ENCODE measurements around the gene LBX2. TPM values are rescaled to one million over a fixed set of nuclear protein-coding genes. Genes with fewer than 3 reads are reported as not detected.

Gene LBX2, protein sequence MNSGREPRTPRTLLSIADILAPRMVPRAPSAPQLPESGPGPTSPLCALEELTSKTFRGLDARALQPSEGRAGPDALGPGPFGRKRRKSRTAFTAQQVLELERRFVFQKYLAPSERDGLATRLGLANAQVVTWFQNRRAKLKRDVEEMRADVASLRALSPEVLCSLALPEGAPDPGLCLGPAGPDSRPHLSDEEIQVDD
- total RNA-seq, result 2.6 TPM
- long read RNA-seq, partial matches to known transcripts, result 0 of 9 reads
- long read RNA-seq, other reads (novel, unspliced or antisense), result 9 of 9 reads

DNA sequence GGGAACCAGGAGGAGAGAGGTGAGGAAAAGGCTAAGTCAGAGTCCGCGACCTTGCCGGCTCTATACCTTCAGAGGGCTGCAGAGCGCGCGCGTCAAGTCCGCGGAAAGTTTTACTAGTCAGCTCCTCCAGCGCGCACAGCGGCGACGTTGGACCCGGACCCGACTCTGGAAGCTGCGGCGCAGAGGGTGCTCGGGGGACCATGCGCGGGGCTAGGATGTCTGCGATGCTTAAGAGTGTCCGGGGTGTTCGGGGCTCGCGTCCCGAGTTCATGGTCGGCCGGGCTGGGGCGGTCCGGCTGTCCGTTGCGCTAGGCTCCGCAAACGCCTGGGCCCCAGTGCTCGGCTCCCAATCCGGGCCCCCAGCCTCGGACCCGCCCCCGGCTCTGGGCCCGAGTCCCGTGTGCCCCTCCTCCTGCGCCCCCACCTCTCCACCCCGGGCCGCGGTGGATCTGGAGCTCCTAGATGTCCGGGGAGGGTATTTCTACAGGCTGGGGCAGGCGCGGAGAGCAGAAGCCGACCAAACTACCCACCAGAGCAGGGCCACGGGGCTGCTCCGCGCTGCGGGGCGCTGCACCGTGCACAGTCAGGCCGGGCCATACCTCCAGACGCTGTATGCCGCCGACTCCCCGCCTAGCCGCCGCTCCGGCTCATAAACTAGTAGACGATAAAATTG lies at the start of gene LBX2:
LBX2 (minus strand) TSS at position 337 of the 673 bp plus-strand sequence; CDS start at position 271, 66 bp downstream.
- no peak for DNase-seq (ENCODE audit: low spot score)

DNA sequence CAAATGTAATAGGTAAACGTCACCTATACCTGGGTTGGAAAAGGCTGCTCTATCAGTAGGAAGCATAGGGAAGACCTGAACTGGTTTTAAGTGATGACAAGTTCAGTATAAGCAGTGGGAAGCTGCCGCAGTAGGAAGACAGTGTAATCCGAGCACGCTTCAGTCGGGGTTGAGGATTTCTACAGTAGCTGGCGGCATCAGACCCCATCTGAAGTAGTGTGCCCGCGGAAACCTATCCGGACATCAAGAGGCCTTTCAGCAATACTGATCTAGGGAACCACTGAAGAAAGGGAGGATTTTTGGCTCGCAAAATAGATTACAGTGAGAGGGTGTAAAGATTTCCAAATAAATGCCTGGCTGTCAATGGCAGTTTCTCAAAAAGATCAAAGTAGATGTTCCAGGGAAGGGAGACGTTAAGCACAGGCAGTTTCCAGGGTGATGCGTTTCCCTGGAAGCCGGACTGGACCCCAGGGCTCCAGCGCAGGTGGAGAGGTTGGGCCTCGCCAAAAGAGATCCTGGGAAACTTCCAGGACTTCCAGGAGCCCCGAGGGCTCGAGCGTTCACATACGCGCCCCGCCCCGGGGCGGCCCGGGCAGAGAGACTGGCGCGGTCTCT lies 49.0 kb upstream of the LBX2 start:
- DNase-seq (ENCODE audit: low spot score), result no peak

DNA sequence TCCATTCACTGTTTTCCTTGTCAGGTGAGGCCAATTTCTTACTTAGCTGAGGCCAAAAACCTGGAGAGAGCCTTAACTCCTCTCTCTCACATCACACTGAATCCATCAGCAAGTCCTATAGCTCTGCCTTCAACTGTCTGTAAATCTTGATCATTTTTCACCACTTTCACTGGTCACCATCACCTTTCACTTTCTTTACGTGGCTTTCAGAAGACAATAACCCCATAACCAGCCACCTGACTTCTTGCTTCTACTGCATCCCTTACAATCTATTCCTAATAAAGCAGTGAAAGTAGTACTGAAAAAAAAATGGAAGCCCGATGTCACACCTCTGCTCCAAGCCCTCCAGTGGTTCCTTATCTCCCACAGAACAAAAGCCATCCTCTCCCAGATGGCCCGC lies 46.6 kb upstream of the LBX2 start:
- no peak for DNase-seq (ENCODE audit: low spot score)

DNA sequence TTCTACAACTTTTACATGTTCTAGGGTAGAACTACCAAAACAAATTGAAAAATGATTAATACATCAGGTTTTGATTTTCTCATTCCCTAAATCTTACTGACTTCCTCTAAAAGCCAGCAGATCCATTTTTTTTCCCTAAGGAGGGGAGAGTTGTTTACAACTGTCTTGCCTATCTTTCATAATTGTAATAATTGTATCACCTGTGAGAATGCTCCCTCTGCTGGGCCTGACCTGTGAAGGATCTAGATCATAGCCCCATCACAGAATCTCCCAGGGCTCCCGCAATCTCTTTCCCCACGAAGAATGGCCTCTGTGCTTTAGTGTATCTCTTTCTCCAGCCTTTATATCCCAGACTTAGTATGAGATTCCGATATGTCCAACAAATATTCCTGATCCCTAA lies 45.2 kb upstream of the LBX2 start:
- no peak for DNase-seq (ENCODE audit: low spot score)

DNA sequence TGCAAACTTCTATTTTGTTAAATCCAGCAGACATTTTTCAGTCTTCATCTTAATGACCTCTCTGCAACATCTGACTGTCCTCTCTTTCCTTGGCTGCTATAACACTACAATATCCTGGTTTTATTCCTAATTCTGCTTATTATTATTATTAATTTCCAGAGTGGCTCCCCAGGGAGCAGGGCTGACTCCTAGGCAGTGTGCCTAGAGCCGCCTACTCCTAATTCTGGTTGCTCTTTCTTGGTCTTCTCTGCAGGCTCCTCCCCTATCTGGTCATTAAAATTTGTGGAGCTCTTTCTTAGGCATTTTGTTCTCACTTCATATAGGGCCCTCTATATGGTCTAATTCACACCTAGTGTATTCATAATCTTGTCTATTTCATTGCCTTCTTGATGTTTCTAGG lies 43.6 kb upstream of the LBX2 start:
- DNase-seq (ENCODE audit: low spot score), result no peak

DNA sequence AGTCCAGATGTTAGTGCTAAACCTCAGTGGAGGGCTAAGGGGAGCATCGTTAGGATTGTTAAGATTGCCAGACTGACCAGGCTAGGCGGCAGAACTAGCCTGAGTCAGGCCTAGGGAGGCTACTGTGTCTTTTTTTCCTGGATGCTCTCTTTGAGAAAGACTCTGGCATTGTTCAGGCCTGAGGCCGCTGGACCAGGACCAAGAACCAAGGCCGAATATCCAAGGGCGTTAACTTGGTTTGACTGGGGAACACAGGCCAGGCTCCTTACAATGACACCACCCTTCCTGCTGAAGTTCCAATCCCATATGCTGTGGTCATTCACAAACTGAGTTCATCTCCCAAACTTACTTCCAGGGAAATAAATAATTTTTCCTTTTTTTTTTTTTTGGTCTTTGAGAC lies 40.9 kb upstream of the LBX2 start:
- no peak for DNase-seq (ENCODE audit: low spot score)

DNA sequence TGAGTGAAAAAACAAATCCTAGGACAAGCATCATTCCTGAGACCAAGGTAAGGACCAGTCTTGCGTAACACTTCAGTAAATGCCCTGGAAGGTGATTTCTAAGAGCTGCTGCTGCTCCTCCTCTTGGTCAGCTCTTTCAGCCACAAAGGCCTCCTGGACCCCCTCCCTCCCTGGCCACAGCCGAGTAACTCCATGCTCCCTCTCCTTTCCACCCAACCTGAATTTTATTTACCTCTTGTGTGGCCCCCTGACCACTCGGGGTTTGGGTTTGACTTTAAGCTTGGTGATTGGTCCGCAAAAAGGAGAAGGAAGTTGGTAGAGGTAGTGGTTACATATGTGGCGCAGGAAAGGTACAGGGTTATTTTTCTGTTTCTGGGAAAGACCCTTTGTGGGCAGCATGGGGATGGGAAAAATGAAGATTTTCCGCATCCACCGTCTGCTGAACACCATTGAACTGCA lies 39.5 kb upstream of the LBX2 start:
- DNase-seq (ENCODE audit: low spot score), result no peak

DNA sequence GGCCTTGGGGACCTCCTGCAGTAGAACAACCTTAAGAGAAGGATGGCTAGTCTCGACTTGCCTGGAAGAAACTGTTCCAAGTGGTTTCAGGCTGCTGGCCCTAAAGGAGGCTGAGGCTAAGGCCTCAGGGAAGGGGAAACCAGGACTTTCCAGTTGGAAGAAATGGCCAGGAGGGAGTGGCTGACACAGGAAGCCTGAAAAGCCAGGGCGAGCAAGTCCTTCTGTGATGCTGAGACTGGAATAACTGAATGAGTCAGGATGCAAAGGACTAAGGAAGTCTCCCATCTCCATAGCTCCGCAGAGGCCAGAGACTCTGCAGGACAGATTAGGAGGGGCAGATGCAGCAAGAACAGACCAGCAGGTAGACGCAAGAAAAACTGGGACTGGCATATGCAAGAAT lies 37.7 kb upstream of the LBX2 start:
- no peak for DNase-seq (ENCODE audit: low spot score)

DNA sequence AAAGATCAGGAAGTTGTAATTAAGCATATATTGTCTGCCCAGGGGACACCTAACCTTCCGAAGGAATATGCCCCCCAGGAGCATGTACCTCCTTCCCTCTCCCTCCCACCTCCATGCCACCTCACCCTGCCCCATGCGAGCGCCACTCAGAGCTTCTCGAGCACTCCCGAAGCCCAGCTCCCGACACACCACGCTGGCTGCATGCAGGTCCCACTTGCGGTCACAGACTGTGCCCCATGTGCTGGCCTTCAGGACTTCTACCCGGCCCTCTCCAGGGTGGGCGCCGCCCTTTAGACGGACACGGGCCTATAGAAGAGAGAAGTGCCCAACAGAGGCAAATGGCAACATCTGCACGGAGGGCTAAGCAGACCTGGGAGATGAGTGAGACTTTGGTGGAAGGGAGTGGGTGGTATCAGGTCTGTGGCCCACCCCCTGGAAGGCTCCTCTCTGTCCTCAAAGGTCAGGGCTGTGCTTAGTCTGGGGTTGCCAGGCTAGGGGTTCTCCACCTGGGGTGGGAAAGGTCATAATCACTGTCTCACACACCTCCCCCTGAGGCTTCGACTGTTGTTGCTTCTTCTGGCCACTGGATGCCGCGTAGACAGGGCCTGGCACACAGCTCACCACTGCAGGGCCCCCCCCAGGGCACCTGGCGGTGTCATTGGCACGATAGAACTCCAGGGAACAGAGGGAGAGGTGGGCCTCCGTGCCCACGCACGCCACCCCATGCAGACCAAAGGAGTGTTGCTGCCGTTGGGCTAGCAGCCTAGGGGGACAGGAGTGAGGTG lies 37.0 kb upstream of the LBX2 start:
- DNase-seq (ENCODE audit: low spot score), result no peak

DNA sequence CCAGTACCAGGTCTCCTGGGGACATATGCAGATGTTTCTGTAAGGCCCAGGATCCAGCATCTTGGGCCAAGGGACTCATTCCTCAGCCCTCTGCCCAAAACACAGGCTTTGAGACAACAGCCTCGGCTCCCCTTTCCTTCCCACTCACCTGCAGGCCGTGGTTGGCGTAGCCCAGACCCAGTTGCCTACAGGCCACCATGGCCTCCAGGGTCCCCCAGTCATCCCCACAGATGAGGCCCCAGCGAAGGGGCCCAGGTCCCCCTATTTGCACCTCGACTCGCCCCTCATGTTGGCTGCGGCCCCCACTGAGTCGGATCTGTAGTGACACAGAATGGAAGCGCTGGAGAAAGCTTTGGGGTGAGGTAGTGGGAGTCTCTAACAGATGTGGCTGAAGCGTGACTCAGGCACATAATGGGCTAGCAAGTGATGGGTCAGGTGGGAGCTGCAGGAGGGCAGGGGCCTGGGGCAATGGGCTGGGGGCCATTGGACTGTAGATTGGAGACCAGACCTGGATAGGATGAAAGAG lies 36.1 kb upstream of the LBX2 start:
- DNase-seq (ENCODE audit: low spot score), result no peak

DNA sequence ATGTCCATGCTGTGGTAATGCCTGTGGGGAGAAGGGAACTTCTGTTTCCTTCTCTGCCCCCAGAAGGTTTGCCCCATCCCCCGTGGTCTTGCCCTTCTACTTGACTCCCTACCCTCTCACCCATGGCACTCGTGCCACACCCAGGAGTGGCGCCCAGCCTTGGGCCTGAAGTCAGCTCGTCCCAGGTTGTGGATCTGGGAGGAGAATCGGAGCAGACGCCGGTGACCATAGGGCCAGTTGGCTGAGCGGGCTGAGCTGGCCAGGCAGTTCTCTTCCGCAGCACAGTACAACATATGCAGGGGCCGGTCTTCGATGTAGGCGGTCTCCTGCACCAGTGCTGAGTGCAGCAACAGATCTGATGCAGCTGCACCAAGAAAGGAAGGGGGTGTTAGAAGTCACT lies 35.0 kb upstream of the LBX2 start:
- no peak for DNase-seq (ENCODE audit: low spot score)

DNA sequence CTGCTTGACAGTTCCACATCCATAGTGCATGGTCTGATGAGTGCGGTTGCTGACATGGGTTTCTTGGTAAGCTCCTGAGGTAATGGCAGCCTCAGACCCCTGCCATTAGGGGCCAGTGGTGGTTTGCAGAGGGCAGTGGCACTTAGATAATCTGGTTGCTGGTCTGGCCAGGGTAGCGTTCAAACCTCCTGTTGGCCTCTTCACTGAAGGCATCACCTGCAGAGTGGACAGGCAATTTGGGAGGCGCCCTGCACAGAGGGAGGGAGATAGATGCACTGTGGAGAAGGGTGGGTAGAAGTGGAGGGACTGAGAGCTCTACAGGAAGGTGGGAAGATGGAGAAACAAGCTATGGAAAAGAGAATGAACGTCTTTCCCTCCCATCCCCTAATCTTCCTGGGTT lies 34.1 kb upstream of the LBX2 start:
- no peak for DNase-seq (ENCODE audit: low spot score)

DNA sequence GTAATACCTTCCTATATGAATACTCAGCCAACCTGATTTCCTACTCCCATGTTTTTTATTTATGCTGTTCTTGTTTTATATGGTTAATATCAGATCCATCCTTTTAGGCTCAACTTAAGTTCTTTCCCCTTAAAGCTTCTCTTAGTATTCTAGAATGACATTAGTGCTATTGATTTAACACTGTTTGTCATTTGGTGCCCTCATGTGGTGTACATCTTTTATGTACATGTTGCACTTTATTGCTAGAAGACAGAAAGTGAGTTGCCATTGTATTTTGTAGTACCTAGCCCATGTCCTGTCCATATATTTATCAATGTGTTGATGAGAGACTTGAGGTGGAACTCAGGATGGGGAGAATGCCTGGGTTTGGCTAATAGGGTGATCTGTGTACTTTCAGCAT lies 32.8 kb upstream of the LBX2 start:
- no peak for DNase-seq (ENCODE audit: low spot score)

DNA sequence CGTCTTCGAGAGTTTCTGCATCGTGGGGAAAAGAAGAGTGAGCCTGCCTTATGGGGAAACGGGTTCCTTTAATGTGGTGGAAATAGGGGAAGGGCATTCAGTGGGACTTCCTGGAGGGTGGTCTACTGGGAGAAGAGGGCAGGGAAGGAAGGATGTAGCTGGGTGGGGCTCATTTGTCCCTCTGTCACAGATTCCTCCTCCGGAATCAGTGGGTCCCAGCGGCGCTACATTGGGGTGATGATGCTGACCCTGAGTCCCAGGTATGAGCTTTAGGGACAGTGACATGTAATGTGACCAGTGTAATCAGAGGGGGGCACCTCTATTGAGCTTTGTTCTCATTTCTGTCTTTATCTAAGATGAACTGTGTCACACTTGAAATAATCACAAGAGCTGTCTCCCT lies 32.3 kb upstream of the LBX2 start:
- no peak for DNase-seq (ENCODE audit: low spot score)

DNA sequence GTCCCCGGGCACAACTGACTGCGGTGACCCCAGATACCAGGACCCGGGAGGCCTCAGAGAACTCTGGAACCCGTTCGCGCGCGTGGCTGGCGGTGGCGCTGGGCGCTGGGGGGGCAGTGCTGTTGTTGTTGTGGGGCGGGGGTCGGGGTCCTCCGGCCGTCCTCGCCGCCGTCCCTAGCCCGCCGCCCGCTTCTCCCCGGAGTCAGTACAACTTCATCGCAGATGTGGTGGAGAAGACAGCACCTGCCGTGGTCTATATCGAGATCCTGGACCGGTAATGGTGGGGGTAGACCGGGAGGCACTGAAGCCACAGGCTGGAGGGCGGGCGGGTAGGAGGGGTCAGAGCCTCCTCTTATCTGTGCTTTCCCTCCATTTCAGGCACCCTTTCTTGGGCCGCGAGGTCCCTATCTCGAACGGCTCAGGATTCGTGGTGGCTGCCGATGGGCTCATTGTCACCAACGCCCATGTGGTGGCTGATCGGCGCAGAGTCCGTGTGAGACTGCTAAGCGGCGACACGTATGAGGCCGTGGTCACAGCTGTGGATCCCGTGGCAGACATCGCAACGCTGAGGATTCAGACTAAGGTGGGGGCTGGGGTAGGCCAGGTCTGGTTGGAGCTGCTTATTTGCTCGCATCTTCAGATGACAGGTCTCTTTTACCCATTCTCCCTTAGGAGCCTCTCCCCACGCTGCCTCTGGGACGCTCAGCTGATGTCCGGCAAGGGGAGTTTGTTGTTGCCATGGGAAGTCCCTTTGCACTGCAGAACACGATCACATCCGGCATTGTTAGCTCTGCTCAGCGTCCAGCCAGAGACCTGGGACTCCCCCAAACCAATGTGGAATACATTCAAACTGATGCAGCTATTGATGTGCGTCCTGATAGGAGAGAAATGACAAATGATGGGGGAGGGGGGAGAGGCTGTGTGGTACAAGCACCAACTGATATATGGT lies 31.1 kb upstream of the LBX2 start:
- DNase-seq (ENCODE audit: low spot score), result no peak

DNA sequence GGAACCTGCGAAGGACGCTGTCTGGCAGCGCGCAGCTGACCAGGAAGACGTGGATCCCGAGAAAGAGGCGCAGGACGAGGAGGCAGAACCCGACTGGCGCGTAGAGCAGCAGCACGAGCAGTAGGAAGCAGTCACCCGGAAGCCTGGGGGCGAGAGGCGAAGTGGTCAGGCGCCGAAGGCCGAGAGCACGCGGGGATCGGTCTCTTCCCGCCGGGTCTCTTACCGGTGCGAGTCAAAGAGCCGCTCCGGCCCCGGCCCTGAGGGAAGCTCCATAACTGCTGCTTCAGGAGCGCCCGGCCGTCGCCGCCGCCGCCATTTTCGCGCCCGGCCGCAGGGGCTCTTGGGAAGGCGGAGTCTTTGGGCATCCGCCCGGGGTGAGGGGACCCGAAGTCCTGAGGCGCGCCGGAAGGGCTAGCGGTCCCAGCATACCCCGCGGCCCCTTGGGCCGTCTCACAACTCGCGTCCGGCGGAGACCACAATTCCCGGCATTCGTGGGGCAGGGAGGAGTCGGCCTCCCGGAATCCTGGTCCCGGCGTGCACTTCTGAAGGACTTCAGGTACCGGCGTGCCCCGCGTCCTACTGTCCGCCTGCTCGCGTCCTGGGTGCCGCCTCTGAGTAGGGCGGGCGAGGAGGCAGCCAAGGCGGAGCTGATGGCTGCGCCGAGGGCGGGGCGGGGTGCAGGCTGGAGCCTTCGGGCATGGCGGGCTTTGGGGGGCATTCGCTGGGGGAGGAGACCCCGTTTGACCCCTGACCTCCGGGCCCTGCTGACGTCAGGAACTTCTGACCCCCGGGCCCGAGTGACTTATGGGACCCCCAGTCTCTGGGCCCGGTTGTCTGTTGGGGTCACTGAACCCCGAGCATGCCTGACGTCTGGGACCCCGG lies 30.2 kb upstream of the LBX2 start, which contains the start of the genes AUP1 and HTRA2:
AUP1 (minus strand) TSS at position 350 of the 882 bp plus-strand sequence; CDS start at position 273, 77 bp downstream.
HTRA2 (plus strand) TSS at position 577 of the 882 bp plus-strand sequence; CDS start at position 651, 74 bp downstream.
- DNase-seq (ENCODE audit: low spot score), result peak; percentile 99

DNA sequence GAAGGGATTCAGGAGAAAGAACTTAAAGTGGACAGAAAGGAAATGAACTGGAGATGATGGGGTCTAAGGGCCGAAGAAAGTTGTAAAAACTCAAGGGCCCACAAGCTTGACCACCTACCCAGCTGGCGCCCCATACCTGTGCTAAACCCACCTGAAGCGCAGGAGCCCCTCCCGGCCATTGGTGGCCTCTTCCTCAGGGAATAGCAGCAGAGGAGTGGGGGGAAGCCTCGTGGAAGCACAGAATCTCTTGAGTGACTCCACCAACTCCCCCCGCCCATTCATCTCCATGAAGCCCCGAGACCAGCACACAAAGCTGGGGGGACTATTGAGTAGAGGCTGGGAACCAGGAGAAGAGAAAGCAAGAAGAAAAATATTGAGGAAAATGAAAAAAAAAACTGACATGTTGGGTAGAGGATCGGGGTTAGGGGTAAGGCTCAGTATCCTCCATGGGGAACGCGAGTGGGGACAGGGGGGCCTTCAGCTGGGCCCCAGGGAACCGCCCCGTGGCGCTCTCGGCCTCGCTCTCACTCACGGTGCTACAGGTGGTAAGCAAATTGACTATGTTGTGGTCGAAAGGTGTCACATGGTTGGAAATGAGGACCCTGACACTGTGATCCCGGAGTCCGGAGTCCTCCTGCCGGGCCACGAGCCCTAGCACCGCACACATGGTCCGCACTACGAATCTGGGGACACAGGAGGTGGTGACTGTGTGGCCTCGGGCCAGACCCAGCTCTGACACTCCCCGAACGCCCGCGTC lies 29.4 kb upstream of the LBX2 start:
- no peak for DNase-seq (ENCODE audit: low spot score)

DNA sequence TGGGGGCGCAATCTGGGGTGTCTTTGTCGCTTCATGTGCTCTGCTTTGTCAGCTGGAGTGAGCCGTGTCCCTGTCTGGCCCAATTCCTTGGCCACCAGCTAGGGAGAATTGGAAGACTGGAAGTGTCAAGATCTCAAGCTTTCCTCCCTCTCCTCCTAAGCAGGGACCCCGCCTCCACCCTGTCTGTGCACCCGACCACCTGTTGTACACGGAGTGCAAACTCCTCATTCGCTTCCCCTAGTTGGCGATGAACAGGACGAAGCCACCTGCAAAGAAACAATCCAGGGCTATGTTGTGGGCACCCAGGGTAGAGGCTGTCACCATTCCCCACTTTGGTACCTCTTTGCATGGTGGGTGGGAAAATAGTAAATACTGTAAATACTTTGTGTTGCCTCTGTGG lies 28.3 kb upstream of the LBX2 start:
- no peak for DNase-seq (ENCODE audit: low spot score)
